IMR-90 (cell line): Measurements from ENCODE around the gene HINT2. TPM values are rescaled to one million over a fixed set of nuclear protein-coding genes. Genes with fewer than 3 reads are reported as not detected.

Source experiments
- ATAC-seq: fragments of 200-7000 bp; cut with Tn5 transposase; 2 replicates; pipeline ENCODE4 v1.9.1; 2020; ENCODE audit warnings: low read depth, mild to moderate bottlenecking, moderate library complexity
- BruUV-seq: library from RNA; stranded (reverse); fragments of 400-500 nt; replicated peaks from 2 replicates; lab custom pipeline; 2021; lab: Mats Ljungman, UMichigan
- CTCF ChIA-PET: fragments of 300-600 bp; formaldehyde crosslinking; extraction: SDS; loops from one replicate; lab custom pipeline; 2021; ENCODE audit warnings: antibody characterized with exemption; lab: Yijun Ruan, JAX
- POLR2A ChIA-PET: fragments of 300-600 bp; sonication (Branson Sonifier 250); formaldehyde crosslinking; loops from one replicate; lab custom pipeline; 2022; ENCODE audit warnings: antibody characterized with exemption; ENCODE audit not compliant: unreplicated experiment; lab: Charles Lee
- DNase-seq: peaks from one replicate; pipeline ENCODE4 v3.0.0; 2013
- H2AFZ ChIP-seq: replicated peaks from 2 replicates; pipeline ENCODE3; 2013; ENCODE audit warnings: low read length, mild to moderate bottlenecking; ENCODE audit not compliant: poor library complexity
- H2AK5ac ChIP-seq: 2 replicates; pipeline ENCODE4 v1.6.1; 2013; ENCODE audit warnings: low read depth, low read length, inconsistent platforms
- H2AK9ac ChIP-seq: replicated peaks from 2 replicates; pipeline ENCODE3; 2013; ENCODE audit warnings: mild to moderate bottlenecking, low read depth, low read length, moderate library complexity; ENCODE audit not compliant: poor library complexity
- H2BK120ac ChIP-seq: 2 replicates; pipeline ENCODE4 v1.6.1; 2013; ENCODE audit warnings: low read depth, low read length, inconsistent platforms
- H2BK15ac ChIP-seq: 3 replicates; pipeline ENCODE4 v1.6.1; 2013; ENCODE audit warnings: low read depth, low read length, inconsistent platforms
- H2BK20ac ChIP-seq: 2 replicates; pipeline ENCODE4 v1.6.1; 2013; ENCODE audit warnings: low read depth, mild to moderate bottlenecking, inconsistent platforms, low read length, moderate library complexity
- H2BK5ac ChIP-seq: 2 replicates; pipeline ENCODE4 v1.6.1; 2013; ENCODE audit warnings: mild to moderate bottlenecking, low read depth, low read length, inconsistent platforms; ENCODE audit not compliant: poor library complexity, severe bottlenecking
- H3K14ac ChIP-seq: replicated peaks from 2 replicates; pipeline ENCODE4 v1.6.1; 2013; ENCODE audit warnings: low read depth, low read length, inconsistent platforms
- H3K18ac ChIP-seq: 2 replicates; pipeline ENCODE4 v1.6.1; 2013; ENCODE audit warnings: low read depth, low read length, control low read depth
- H3K23ac ChIP-seq: 2 replicates; pipeline ENCODE4 v1.6.1; 2013; ENCODE audit warnings: low read depth, low read length, inconsistent platforms
- H3K27ac ChIP-seq: 2 replicates; pipeline ENCODE4 v1.5.1; 2013; ENCODE audit warnings: mild to moderate bottlenecking, control low read depth, low read length; ENCODE audit not compliant: insufficient read depth
- H3K27me3 ChIP-seq: 2 replicates; pipeline ENCODE4 v1.6.1; 2013; ENCODE audit warnings: low read length; ENCODE audit not compliant: control insufficient read depth, insufficient read depth
- H3K36me3 ChIP-seq: 2 replicates; pipeline ENCODE4 v1.6.1; 2013; ENCODE audit warnings: low read length, mixed read lengths; ENCODE audit not compliant: control insufficient read depth, insufficient read depth
- H3K4ac ChIP-seq: 2 replicates; pipeline ENCODE4 v1.6.1; 2013; ENCODE audit warnings: low read depth, low read length, inconsistent platforms
- H3K4me1 ChIP-seq: 2 replicates; pipeline ENCODE4 v1.6.1; 2013; ENCODE audit warnings: low read length, mixed read lengths; ENCODE audit not compliant: control insufficient read depth, insufficient read depth
- H3K4me2 ChIP-seq: 2 replicates; pipeline ENCODE4 v1.6.1; 2013; ENCODE audit warnings: low read depth, mild to moderate bottlenecking, control low read depth, low read length, moderate library complexity
- H3K4me3 ChIP-seq: 2 replicates; pipeline ENCODE4 v1.5.1; 2013; ENCODE audit warnings: low read depth, mild to moderate bottlenecking, control low read depth, low read length, moderate library complexity; ENCODE audit not compliant: insufficient read depth
- H3K56ac ChIP-seq: 2 replicates; pipeline ENCODE4 v1.6.1; 2013; ENCODE audit warnings: low read length, inconsistent platforms; ENCODE audit not compliant: insufficient read depth; ENCODE audit errors: extremely low read depth
- H3K79me1 ChIP-seq, 2 experiments: 2 replicates each; pipeline ENCODE4 v1.6.1; 2013; ENCODE audit warnings: low read length in 2 of 2, inconsistent platforms in 1 of 2, low read depth in 1 of 2
- H3K9ac ChIP-seq: 2 replicates; pipeline ENCODE4 v1.6.1; 2013; ENCODE audit warnings: low read depth, low read length, control low read depth
- H3K9me1 ChIP-seq: 2 replicates; pipeline ENCODE4 v1.6.1; 2013; ENCODE audit warnings: low read length, inconsistent platforms; ENCODE audit not compliant: insufficient read depth
- H3K9me3 ChIP-seq: 2 replicates; pipeline ENCODE4 v1.6.1; 2013; ENCODE audit warnings: low read length; ENCODE audit not compliant: control insufficient read depth, insufficient read depth
- H4K20me1 ChIP-seq: 2 replicates; pipeline ENCODE4 v1.6.1; 2013; ENCODE audit warnings: low read length, inconsistent platforms; ENCODE audit not compliant: insufficient read depth
- H4K5ac ChIP-seq: 2 replicates; pipeline ENCODE4 v1.6.1; 2013; ENCODE audit warnings: mild to moderate bottlenecking, low read depth, low read length, control low read depth
- H4K8ac ChIP-seq, 2 experiments: 2 replicates each; pipeline ENCODE4 v1.6.1; 2013; ENCODE audit warnings: low read depth in 2 of 2, low read length in 2 of 2, control low read depth in 1 of 2, inconsistent platforms in 1 of 2
- H4K91ac ChIP-seq: 2 replicates; pipeline ENCODE4 v1.6.1; 2013; ENCODE audit warnings: low read depth, low read length, inconsistent platforms; ENCODE audit not compliant: insufficient read depth
- CEBPB ChIP-seq: IDR thresholded peaks from 2 replicates; pipeline ENCODE4 v1.6.1; 2012; ENCODE audit warnings: low read depth, low read length, improper control_type of control experiment
- MAFK ChIP-seq: IDR thresholded peaks from 2 replicates; pipeline ENCODE4 v1.6.1; 2012; ENCODE audit warnings: low read depth, low read length, improper control_type of control experiment
- RFX5 ChIP-seq: IDR thresholded peaks from 2 replicates; pipeline ENCODE4 v1.8.0; 2012; ENCODE audit warnings: low read depth, mild to moderate bottlenecking, low read length, moderate library complexity
- WGBS, 2 experiments: methylation state at CpG; one replicate each; pipeline versions ENCODE4 v1.1.5 to v1.1.7; 2013; ENCODE audit warnings: missing lambda C conversion rate in 2 of 2; ENCODE audit not compliant: insufficient read length in 1 of 2; ENCODE audit errors: extremely low coverage in 2 of 2; 5-methylcytosine and 5-hydroxymethylcytosine counted together
- dilution Hi-C: fragments of 300-500 bp; cut with HindIII; formaldehyde crosslinking; loops from one replicate; pipeline ENCODE4 v1.14.3; 2018; ENCODE audit warnings: low sequenced_read_pairs; ENCODE audit not compliant: unreplicated experiment
- in situ Hi-C: fragments of 300-500 bp; cut with MboI; formaldehyde crosslinking; loops from 3 replicates; pipeline ENCODE4 v1.14.3; 2019; ENCODE audit warnings: low sequenced_read_pairs, inconsistent platforms, mixed read lengths
- intact Hi-C: fragments of 100-400 bp; cut with micrococcal nuclease; formaldehyde crosslinking; loops from 2 replicates; pipeline ENCODE4 v1.10.0; 2022
- polyA plus RNA-seq, 3 experiments: library from polyadenylated mRNA; depleted of rRNA; stranded (reverse); fragments of >200 nt; gene quantifications; 2 replicates each; pipeline ENCODE4 v1.2.3, GENCODE V29; 2012; ENCODE audit warnings: low replicate concordance in 1 of 3
- total RNA-seq: library from RNA; depleted of rRNA; stranded (reverse); fragments of >200 nt; gene quantifications from 2 replicates; pipeline ENCODE4 v1.2.3, GENCODE V29; 2012
- TF ChIP-seq, protein P1 (sequence below): conservative IDR thresholded peaks from 2 replicates; pipeline ENCODE4 v1.5.1; 2012; ENCODE audit warnings: mild to moderate bottlenecking, low read depth, low read length, improper control_type of control experiment

Gene HINT2
- total and polyA plus RNA-seq, 2 of the 4 experiments (the other 2 are of a cell fraction), result 7.5 to 20.6 TPM

DNA sequence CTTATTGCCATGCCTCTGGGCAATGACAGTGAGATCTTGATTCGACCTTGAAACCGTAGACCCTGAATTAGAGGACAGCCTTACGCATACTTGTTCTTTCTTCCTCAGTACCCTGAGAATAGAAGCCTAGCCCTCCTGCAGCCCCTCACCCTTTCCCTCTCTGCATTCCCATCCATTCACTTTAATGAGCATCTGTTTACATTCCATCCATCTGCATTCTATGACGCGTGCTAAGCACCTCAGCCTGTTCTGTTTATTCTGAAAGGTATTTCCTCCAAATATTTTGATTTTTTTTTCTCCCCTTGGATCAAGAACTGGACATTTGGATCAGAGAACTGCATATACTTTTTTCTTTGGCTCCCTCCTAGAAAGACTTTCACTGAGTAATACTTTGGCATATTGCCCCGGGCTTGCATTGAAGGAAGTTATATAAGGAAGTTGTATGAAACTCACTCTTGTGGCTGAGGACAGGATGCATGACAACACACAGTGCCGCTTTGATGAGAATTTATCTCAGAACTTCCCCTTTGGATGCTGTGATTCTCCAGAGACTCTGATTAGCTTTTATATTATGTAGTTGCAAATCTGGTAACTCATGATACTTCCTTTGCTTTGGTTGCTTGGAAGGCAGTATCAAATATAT is 29.9 kb upstream of the HINT2 start:
- Histone ChIP-seq H4K20me1 (peaks cover 9% of the 10 kb centered on the region; the same call in 1 of the 2 replicates), H4K5ac (peak overlapping the region; percentile 18; the same call in 1 of the 2 replicates), H3K14ac (0 out of 2 replicates have a peak overlapping the region, but pooled peaks have one; percentile 15), H4K8ac (no peak overlapping the region; a peak in 1 of 4 replicates), H3K23ac (no peak overlapping the region), H4K91ac (peak overlapping the region; percentile 64; the same call in 1 of the 2 replicates), H3K4me1 (peaks cover 20% of the 10 kb centered on the region), H3K4ac (peak overlapping the region; percentile 47), H3K27ac (peak overlapping the region; percentile 81), H3K4me2 (peak overlapping the region; percentile 44; the same call in 1 of the 2 replicates), H2BK5ac (peak overlapping the region; percentile 67), H3K27me3 (no peaks in the 10 kb centered on the region), H3K9ac (peak overlapping the region; percentile 38; the same call in 1 of the 2 replicates), H3K9me3 (no peaks in the 10 kb centered on the region), H2BK120ac (peak overlapping the region; percentile 42; the same call in 1 of the 2 replicates), H3K79me1 (peaks cover 4 to 6% of the 10 kb centered on the region in 2 experiments; a peak in 1 of 4 replicates), H2BK15ac (peak overlapping the region; percentile 86), H3K4me3 (no peak overlapping the region), H2AK9ac (no peak overlapping the region), H3K9me1 (peaks cover 23% of the 10 kb centered on the region), H2BK20ac (peak overlapping the region; percentile 85), H3K18ac (peak overlapping the region; percentile 56; the same call in 1 of the 2 replicates), H3K36me3 (peaks cover 9% of the 10 kb centered on the region), H3K56ac (no peak overlapping the region; the same call in 1 of the 2 replicates), H2AK5ac (peak overlapping the region; percentile 89), H2AFZ (no peak overlapping the region)
- CTCF ChIA-PET, result interaction anchor here (2.3 kb wide), 1 partner anchor 37 kb away, joined by 6 read pairs; no protein-coding TSS in a partner anchor
- TF ChIP-seq RFX5, result peak; percentile 11; the same call in 1 of the 2 replicates
- peak; percentile 51; the same call in 1 of the 2 replicates for TF ChIP-seq CEBPB
- TF ChIP-seq, protein P1, sequence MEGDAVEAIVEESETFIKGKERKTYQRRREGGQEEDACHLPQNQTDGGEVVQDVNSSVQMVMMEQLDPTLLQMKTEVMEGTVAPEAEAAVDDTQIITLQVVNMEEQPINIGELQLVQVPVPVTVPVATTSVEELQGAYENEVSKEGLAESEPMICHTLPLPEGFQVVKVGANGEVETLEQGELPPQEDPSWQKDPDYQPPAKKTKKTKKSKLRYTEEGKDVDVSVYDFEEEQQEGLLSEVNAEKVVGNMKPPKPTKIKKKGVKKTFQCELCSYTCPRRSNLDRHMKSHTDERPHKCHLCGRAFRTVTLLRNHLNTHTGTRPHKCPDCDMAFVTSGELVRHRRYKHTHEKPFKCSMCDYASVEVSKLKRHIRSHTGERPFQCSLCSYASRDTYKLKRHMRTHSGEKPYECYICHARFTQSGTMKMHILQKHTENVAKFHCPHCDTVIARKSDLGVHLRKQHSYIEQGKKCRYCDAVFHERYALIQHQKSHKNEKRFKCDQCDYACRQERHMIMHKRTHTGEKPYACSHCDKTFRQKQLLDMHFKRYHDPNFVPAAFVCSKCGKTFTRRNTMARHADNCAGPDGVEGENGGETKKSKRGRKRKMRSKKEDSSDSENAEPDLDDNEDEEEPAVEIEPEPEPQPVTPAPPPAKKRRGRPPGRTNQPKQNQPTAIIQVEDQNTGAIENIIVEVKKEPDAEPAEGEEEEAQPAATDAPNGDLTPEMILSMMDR, result no peak
- no peak for TF ChIP-seq MAFK
- POLR2A ChIA-PET, result no interaction called here
- no CpG with 5 or more reads among the region's 7 CpGs for WGBS, 2 experiments
- peak; percentile 51 for ATAC-seq
- in situ Hi-C loops, result no loop called here
- intact Hi-C loops, result loop anchor here (2.0 kb wide), 1 partner anchor 16 kb away; the partner anchor contains the start of genes FAM221B and TMEM8B
- peak; percentile 94 for DNase-seq
- dilution Hi-C loops, result no loop called here
- no TSS peak for BruUV-seq
